ENCODE data around the gene HYAL1.
A peak's percentile ranks its signal among the peaks of the same experiment; 100 is the strongest.

DNA sequence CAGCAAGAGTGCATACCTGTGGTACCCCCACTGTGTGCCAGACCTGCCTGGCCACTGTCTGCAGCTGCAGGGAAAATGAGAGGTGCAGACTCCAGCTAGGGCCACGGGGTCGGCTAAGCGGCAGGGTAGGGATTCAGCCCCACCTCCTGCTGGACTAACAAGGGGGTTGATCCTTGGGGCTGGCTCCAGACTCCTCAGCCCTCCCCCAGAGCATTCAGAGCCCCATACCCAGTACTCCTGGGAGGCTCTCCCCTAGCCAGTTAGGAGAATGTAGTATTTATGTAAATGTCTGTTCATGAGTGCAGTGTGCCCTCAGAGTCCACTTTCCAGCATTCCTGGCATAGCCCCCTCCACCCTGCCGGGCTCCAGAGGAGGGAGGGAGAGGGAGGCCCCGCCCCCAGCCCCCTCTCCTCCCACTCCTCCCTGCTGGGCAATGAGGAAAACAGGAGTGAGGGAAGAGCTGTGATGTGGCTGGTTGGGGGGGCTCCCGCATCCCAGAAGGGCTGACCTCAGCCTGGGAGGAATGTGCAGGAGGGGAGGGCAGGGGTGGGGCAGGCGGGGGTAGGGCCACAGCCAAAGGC lies 38.9 kb downstream of the HYAL1 start:
- TF ChIP-seq NFRKB (IDR thresholded peaks at IDR 0.05) (no peak), TARDBP (IDR thresholded peaks at IDR 0.05) (no peak), ELF4 (IDR thresholded peaks at IDR 0.05) (no peak), BHLHE40 (IDR thresholded peaks at IDR 0.05; ENCODE audit: borderline replicate concordance) (no peak), LEF1 (IDR thresholded peaks at IDR 0.05; ENCODE audit: borderline replicate concordance) (no peak), L3MBTL2 (conservative IDR thresholded peaks at IDR 0.05) (no peak), SP1 (IDR thresholded peaks at IDR 0.05) (no peak), FOXM1 (IDR thresholded peaks at IDR 0.05; ENCODE audit: borderline replicate concordance) (no peak), CTBP1 (IDR thresholded peaks at IDR 0.05; ENCODE audit: borderline replicate concordance) (no peak), FOXK2 (IDR thresholded peaks at IDR 0.05) (no peak), HDGF (IDR thresholded peaks at IDR 0.05; ENCODE audit: borderline replicate concordance) (0 out of 2 replicates have a peak, but pooled peaks have one; percentile 19), ARNT (IDR thresholded peaks at IDR 0.05) (no peak)
- TF ChIP-seq, protein P1, sequence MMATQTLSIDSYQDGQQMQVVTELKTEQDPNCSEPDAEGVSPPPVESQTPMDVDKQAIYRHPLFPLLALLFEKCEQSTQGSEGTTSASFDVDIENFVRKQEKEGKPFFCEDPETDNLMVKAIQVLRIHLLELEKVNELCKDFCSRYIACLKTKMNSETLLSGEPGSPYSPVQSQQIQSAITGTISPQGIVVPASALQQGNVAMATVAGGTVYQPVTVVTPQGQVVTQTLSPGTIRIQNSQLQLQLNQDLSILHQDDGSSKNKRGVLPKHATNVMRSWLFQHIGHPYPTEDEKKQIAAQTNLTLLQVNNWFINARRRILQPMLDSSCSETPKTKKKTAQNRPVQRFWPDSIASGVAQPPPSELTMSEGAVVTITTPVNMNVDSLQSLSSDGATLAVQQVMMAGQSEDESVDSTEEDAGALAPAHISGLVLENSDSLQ (IDR thresholded peaks at IDR 0.05): no peak

All from HEK293T (cell line).